ENCODE results near the gene PIEZO1. TPM values are rescaled to one million over a fixed set of nuclear protein-coding genes. Genes with fewer than 3 reads are reported as not detected.

The PIEZO1 gene
- total and polyA plus RNA-seq, 9 of the 15 experiments (the other 6 are each of a cell fraction or from before 2014, with no cell fraction given) = 3.6 to 432 (median 131) TPM

- TF ChIP-seq TSHZ1 (CRISPR knock-in tag; IDR thresholded peaks at IDR 0.05) (no peak), SREBF1 (IDR thresholded peaks at IDR 0.05; ENCODE audit: borderline replicate concordance, low read depth, low read length) (no peak), KLF10 (CRISPR knock-in tag; IDR thresholded peaks at IDR 0.05) (no peak), TEAD1 (CRISPR knock-in tag; IDR thresholded peaks at IDR 0.05) (no peak), ZNF175 (CRISPR knock-in tag; IDR thresholded peaks at IDR 0.05; ENCODE audit: low read depth) (no peak), HDAC3 (IDR thresholded peaks at IDR 0.05; ENCODE audit: borderline replicate concordance, partially characterized antibody) (no peak), ZBTB11 (CRISPR knock-in tag; IDR thresholded peaks at IDR 0.05) (0 out of 6 replicates have a peak, but pooled peaks of 1 of the 3 experiments have one; percentile 34), SETDB1 (IDR thresholded peaks at IDR 0.05; ENCODE audit: low read length) (no peak), PPARD (CRISPR knock-in tag; IDR thresholded peaks at IDR 0.05) (no peak), RBFOX2 (IDR thresholded peaks at IDR 0.05; ENCODE audit: low read depth, low read length) (peak; percentile 84), ZNF143 (CRISPR knock-in tag; IDR thresholded peaks at IDR 0.05) (no peak; the same call in 1 of the 2 replicates)
Measured at GRCh38 chr16:88781140-88782077, 3.6 kb downstream of the PIEZO1 start (continued).
